ENCODE measurements around the gene GRK2. TPM values are rescaled to one million over a fixed set of nuclear protein-coding genes. Genes with fewer than 3 reads are reported as not detected.
A peak's percentile ranks its signal among the peaks of the same experiment; 100 is the strongest.

Gene GRK2
- total RNA-seq, 4 donors from 2014 or later, result 42.6 to 106 (median 50.7) TPM

- ATAC-seq (ENCODE audit: low FRiP score) (peak; percentile 34), DNase-seq (ENCODE audit: low spot score) (no peak)
- no peak for TF ChIP-seq CTCF (IDR thresholded peaks at IDR 0.05)
These were observed 36.4 kb downstream of the GRK2 start for GRCh38 chr11:67302571-67303131.

GRCh38 chr11:67303132-67303834 lies 37.0 kb downstream of the GRK2 start, which contains the start of gene SSH3:
Gene SSH3 (plus strand): TSS chr11:67303530. CDS start chr11:67303626, 96 bp downstream.
- ATAC-seq (ENCODE audit: low FRiP score) (peak; percentile 90), DNase-seq (ENCODE audit: low spot score) (no peak)
- TF ChIP-seq CTCF (IDR thresholded peaks at IDR 0.05), result no peak

- no peak for TF ChIP-seq CTCF (IDR thresholded peaks at IDR 0.05)
- no peak for DNase-seq (ENCODE audit: low spot score)
- ATAC-seq (ENCODE audit: low FRiP score), result peak; percentile 4
These were observed 37.6 kb downstream of the GRK2 start for GRCh38 chr11:67303835-67304411.

GRCh38 chr11:67304511-67305113 lies 38.3 kb downstream of the GRK2 start:
- ATAC-seq (ENCODE audit: low FRiP score) (no peak), DNase-seq (ENCODE audit: low spot score) (no peak)
- TF ChIP-seq CTCF (IDR thresholded peaks at IDR 0.05), result no peak

GRCh38 chr11:67306769-67307544 lies 40.7 kb downstream of the GRK2 start:
- DNase-seq (ENCODE audit: low spot score) (no peak), ATAC-seq (ENCODE audit: low FRiP score) (no peak)
- TF ChIP-seq CTCF (IDR thresholded peaks at IDR 0.05), result no peak

GRCh38 chr11:67307545-67308001 lies 41.3 kb downstream of the GRK2 start:
- ATAC-seq (ENCODE audit: low FRiP score) (no peak), DNase-seq (ENCODE audit: low spot score) (no peak)
- TF ChIP-seq CTCF (IDR thresholded peaks at IDR 0.05), result no peak
